Keratinocyte (primary cell): Measurements from ENCODE around the gene RBM19. TPM values are rescaled to one million over a fixed set of nuclear protein-coding genes. Genes with fewer than 3 reads are reported as not detected.

ENCODE experiments used
- DNase-seq: peaks from one replicate; pipeline ENCODE4 v3.0.0-alpha.2; 2011; ENCODE audit warnings: low read depth, missing footprints, low spot score
- FAIRE-seq: peaks from 2 replicates; lab custom pipeline; 2011; peaks lifted over from hg19 to GRCh38; lab: Jason Lieb, UNC
- H2AFZ ChIP-seq: 2 replicates; pipeline ENCODE4 v1.6.0; 2012; ENCODE audit warnings: low read length, control low read depth, inconsistent platforms; ENCODE audit not compliant: control insufficient read depth
- H3K27ac ChIP-seq: 2 replicates; pipeline ENCODE4 v1.5.1; 2011; ENCODE audit warnings: low read length; ENCODE audit not compliant: control insufficient read depth, insufficient read depth
- H3K27me3 ChIP-seq: 3 replicates; pipeline ENCODE4 v1.6.0; 2011; ENCODE audit warnings: low read length; ENCODE audit not compliant: control insufficient read depth, insufficient read depth; ENCODE audit errors: extremely low read depth
- H3K36me3 ChIP-seq, 2 experiments: 2 replicates in 1 of 2; 3 replicates in 1 of 2; pipeline ENCODE4 v1.5.1; 2011; ENCODE audit warnings: low read length in 2 of 2, mild to moderate bottlenecking in 1 of 2; ENCODE audit not compliant: control insufficient read depth in 2 of 2, insufficient read depth in 2 of 2; ENCODE audit errors: extremely low read depth in 1 of 2
- H3K4me1 ChIP-seq: 3 replicates; pipeline ENCODE4 v1.5.1; 2011; ENCODE audit warnings: low read length; ENCODE audit not compliant: control insufficient read depth, insufficient read depth; ENCODE audit errors: extremely low read depth
- H3K4me2 ChIP-seq: 3 replicates; pipeline ENCODE4 v1.6.0; 2011; ENCODE audit warnings: low read depth, low read length; ENCODE audit not compliant: control insufficient read depth, insufficient read depth; ENCODE audit errors: extremely low read depth
- H3K4me3 ChIP-seq, 3 experiments: fragments of 200-600 bp in 1 of 3; sonication (generic) in 1 of 3; 2 replicates in 2 of 3; 3 replicates in 1 of 3; pipeline ENCODE4 v1.5.1; 2011 to 2016; ENCODE audit warnings: low read length in 3 of 3, mild to moderate bottlenecking in 3 of 3, control low read depth in 2 of 3, inconsistent platforms in 1 of 3, low read depth in 1 of 3, mixed read lengths in 1 of 3, mixed run types in 1 of 3, moderate library complexity in 1 of 3; ENCODE audit not compliant: control insufficient read depth in 2 of 3, insufficient read depth in 2 of 3; ENCODE audit errors: extremely low read depth in 1 of 3
- H3K79me2 ChIP-seq: 2 replicates; pipeline ENCODE4 v1.6.0; 2012; ENCODE audit warnings: low read length; ENCODE audit not compliant: control insufficient read depth, insufficient read depth
- H3K9ac ChIP-seq: 3 replicates; pipeline ENCODE4 v1.6.0; 2011; ENCODE audit warnings: low read length; ENCODE audit not compliant: control insufficient read depth, insufficient read depth; ENCODE audit errors: extremely low read depth
- H3K9me1 ChIP-seq: 3 replicates; pipeline ENCODE4 v1.6.0; 2011; ENCODE audit warnings: low read length; ENCODE audit not compliant: control insufficient read depth, insufficient read depth; ENCODE audit errors: extremely low read depth
- H3K9me3 ChIP-seq: 2 replicates; pipeline ENCODE4 v1.5.1; 2012; ENCODE audit warnings: low read depth, low read length; ENCODE audit not compliant: control insufficient read depth
- H4K20me1 ChIP-seq: 3 replicates; pipeline ENCODE4 v1.6.0; 2011; ENCODE audit warnings: low read length; ENCODE audit not compliant: control insufficient read depth, insufficient read depth; ENCODE audit errors: extremely low read depth
- EZH2 ChIP-seq: IDR thresholded peaks from one replicate; pipeline ENCODE4 v1.6.1; 2012; ENCODE audit warnings: inconsistent platforms, mild to moderate bottlenecking, low read length, moderate library complexity
- dilution Hi-C: fragments of 300-500 bp; cut with MboI; formaldehyde crosslinking; loops from one replicate; pipeline ENCODE4 v1.7.0; 2020; ENCODE audit warnings: low sequenced_read_pairs; ENCODE audit not compliant: extremely low pct_ligation_motif_present
- polyA plus RNA-seq, 5 experiments: library from polyadenylated mRNA; depleted of rRNA in 3 of 5; stranded (reverse) in 3 of 5; stranded (forward) in 1 of 5; unstranded in 1 of 5; fragments of >200 nt; gene quantifications; 1 replicate in 1 of 5; 2 replicates in 3 of 5; 3 replicates in 1 of 5; pipeline versions ENCODE4 v1.2.1 to v1.2.3, GENCODE V29; 2011 to 2012; ENCODE audit warnings: missing spikeins in 2 of 5, low read depth in 1 of 5, low replicate concordance in 1 of 5
- TF ChIP-seq, protein P1 (sequence below), 3 experiments: IDR thresholded peaks in 1 of 3; conservative IDR thresholded peaks in 1 of 3; optimal IDR thresholded peaks in 1 of 3; 2 replicates in 2 of 3; 3 replicates in 1 of 3; pipeline versions ENCODE3 to v1.5.1; 2011; ENCODE audit warnings: low read length in 3 of 3, mild to moderate bottlenecking in 3 of 3, moderate library complexity in 2 of 3, control low read depth in 1 of 3, inconsistent platforms in 1 of 3; ENCODE audit not compliant: insufficient read depth in 2 of 3; ENCODE audit errors: extremely low read depth in 1 of 3

The RBM19 gene
- polyA plus RNA-seq, 1 donor (not counting 4 experiments of a cell fraction or from before 2014, with no cell fraction given), result 14.6 TPM

DNA sequence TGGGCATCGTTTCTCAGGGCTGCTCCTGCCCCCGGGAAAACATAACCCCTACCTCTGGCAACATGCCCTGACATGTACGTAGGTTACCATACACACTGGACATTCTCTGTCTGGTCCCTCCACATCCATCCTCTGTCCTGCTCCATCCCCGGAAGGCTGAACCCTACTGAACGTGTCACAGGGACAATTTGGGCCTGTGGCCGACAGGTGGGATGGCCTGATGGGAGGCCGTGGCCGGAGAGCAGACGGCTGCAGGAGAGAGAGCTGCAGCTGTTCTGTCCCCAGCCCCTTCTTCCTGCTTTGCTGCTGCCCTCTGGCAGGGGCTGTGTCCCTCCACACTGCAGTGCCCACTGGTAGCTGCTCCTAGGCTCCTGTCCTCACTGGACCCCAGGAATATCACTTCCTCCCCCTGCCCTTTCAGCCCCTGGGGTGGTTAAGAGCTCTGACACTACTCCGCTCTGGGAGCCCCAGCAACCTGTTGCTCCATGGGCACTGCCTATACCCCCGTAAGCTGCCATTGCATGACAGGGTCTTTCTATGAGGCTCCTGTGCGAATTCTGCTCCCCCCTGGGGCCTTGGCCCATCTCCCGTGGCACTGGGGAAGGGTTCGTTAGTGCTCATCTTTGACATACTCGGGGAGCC is 125.6 kb downstream of the RBM19 start:
- Histone ChIP-seq H3K9me3 (no peaks in the 10 kb centered on the region), H3K36me3 (peaks cover 0 to 11% of the 10 kb centered on the region in 2 experiments), H3K9ac (no peak overlapping the region), H3K4me2 (no peak overlapping the region), H3K9me1 (no peaks in the 10 kb centered on the region), H3K27ac (no peak overlapping the region), H2AFZ (no peak overlapping the region), H4K20me1 (no peaks in the 10 kb centered on the region), H3K4me1 (no peaks in the 10 kb centered on the region), H3K27me3 (no peaks in the 10 kb centered on the region), H3K79me2 (no peaks in the 10 kb centered on the region), H3K4me3 (no peak overlapping the region)
- no peak for FAIRE-seq
- dilution Hi-C loops, result no loop called here
- DNase-seq, result no peak
- TF ChIP-seq EZH2, result no peak
- TF ChIP-seq, protein P1, sequence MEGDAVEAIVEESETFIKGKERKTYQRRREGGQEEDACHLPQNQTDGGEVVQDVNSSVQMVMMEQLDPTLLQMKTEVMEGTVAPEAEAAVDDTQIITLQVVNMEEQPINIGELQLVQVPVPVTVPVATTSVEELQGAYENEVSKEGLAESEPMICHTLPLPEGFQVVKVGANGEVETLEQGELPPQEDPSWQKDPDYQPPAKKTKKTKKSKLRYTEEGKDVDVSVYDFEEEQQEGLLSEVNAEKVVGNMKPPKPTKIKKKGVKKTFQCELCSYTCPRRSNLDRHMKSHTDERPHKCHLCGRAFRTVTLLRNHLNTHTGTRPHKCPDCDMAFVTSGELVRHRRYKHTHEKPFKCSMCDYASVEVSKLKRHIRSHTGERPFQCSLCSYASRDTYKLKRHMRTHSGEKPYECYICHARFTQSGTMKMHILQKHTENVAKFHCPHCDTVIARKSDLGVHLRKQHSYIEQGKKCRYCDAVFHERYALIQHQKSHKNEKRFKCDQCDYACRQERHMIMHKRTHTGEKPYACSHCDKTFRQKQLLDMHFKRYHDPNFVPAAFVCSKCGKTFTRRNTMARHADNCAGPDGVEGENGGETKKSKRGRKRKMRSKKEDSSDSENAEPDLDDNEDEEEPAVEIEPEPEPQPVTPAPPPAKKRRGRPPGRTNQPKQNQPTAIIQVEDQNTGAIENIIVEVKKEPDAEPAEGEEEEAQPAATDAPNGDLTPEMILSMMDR (optimal IDR thresholded peaks at IDR 0.05 in 1 of 3, IDR thresholded peaks at IDR 0.05 in 1 of 3, conservative IDR thresholded peaks at IDR 0.05 in 1 of 3; ENCODE audit: extremely low read depth in 1 of 3, insufficient read depth in 2 of 3, low read length in 3 of 3), result no peak

DNA sequence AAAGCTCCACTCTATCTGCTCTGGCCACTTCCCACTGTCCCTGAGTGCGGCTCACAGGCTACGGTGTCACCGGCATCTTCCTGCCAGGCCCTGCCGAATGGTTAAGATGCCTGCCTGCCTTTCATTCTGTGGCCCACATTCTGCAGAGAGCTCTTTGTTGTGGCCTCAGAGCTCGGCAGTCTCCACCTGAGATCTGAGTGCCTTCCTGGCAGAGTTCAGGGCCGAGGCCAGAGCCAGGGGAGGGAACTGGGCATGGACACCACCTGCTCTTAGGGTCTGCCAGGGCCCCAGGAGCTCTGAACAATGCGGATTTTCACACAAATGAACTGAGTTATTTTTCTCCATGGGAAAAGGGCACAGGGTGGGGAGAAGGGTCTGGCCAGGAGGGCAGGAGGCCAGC is 127.2 kb downstream of the RBM19 start:
- no peak for DNase-seq
- no peak overlapping the region for H3K27ac ChIP-seq
- H3K9ac ChIP-seq, result no peak overlapping the region
- no peaks in the 10 kb centered on the region for H4K20me1 ChIP-seq
- H3K4me2 ChIP-seq, result no peak overlapping the region
- FAIRE-seq, result no peak
- dilution Hi-C loops, result no loop called here
- no peak overlapping the region for H2AFZ ChIP-seq
- no peaks in the 10 kb centered on the region for H3K27me3 ChIP-seq
- peaks cover 0 to 8% of the 10 kb centered on the region in 2 experiments for H3K36me3 ChIP-seq
- TF ChIP-seq, protein P1 (optimal IDR thresholded peaks at IDR 0.05 in 1 of 3, IDR thresholded peaks at IDR 0.05 in 1 of 3, conservative IDR thresholded peaks at IDR 0.05 in 1 of 3; ENCODE audit: extremely low read depth in 1 of 3, insufficient read depth in 2 of 3, low read length in 3 of 3), result no peak
- no peak for TF ChIP-seq EZH2
- no peaks in the 10 kb centered on the region for H3K9me1 ChIP-seq
- no peaks in the 10 kb centered on the region for H3K4me1 ChIP-seq
- H3K79me2 ChIP-seq, result no peaks in the 10 kb centered on the region
- H3K4me3 ChIP-seq, result no peak overlapping the region
- no peaks in the 10 kb centered on the region for H3K9me3 ChIP-seq
